ENCODE measurements around the gene NUDT3. TPM values are rescaled to one million over a fixed set of nuclear protein-coding genes. Genes with fewer than 3 reads are reported as not detected.

NUDT3 gene
- total RNA-seq, 6 experiments from 2014 or later: 14.5 to 22.7 (median 16.7) TPM

DNA sequence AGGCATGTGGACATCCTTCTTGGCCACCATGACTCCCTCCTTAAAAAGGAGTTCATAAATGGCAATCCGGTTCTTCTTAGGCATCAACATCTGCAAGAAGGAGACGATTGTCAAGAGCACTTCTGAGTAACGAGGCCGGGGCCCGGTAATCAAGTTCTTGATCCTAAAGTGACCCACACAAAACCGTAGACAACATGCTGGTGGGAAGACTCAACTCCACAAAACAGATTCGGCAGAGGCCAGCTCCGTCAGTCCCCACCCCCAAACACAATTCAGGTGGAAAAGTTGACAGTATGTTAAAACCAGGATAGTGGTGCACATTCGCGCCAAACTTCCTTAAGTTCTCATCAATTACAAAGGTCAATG, 32.6 kb upstream of the NUDT3 start:
- WGBS (ENCODE audit: insufficient coverage, low coverage, low lambda C conversion rate, missing lambda C conversion rate): 3% methylated on average over 10 of the region's 10 CpGs
- intact Hi-C loops (cut with DNase I): no loop called here
- H3K36me3 ChIP-seq: peaks cover 7 to 46% (median 35%) of the 10 kb centered on the region in 4 donors
- no peak for ATAC-seq
- H3K4me3 ChIP-seq: peak overlapping the region; percentile 72 to 88 (median 79)
- no peaks in the 10 kb centered on the region for H3K9me3 ChIP-seq
- H3K4me1 ChIP-seq: peaks cover 0 to 10% (median 4%) of the 10 kb centered on the region in 4 donors
- no peaks in the 10 kb centered on the region for H3K27me3 ChIP-seq
- no peak for DNase-seq
- H3K27ac ChIP-seq: peak overlapping the region; percentile 45 to 61 (median 58)
- no peak for TF ChIP-seq POLR2A (IDR thresholded peaks at IDR 0.05)
- TF ChIP-seq, protein P1, sequence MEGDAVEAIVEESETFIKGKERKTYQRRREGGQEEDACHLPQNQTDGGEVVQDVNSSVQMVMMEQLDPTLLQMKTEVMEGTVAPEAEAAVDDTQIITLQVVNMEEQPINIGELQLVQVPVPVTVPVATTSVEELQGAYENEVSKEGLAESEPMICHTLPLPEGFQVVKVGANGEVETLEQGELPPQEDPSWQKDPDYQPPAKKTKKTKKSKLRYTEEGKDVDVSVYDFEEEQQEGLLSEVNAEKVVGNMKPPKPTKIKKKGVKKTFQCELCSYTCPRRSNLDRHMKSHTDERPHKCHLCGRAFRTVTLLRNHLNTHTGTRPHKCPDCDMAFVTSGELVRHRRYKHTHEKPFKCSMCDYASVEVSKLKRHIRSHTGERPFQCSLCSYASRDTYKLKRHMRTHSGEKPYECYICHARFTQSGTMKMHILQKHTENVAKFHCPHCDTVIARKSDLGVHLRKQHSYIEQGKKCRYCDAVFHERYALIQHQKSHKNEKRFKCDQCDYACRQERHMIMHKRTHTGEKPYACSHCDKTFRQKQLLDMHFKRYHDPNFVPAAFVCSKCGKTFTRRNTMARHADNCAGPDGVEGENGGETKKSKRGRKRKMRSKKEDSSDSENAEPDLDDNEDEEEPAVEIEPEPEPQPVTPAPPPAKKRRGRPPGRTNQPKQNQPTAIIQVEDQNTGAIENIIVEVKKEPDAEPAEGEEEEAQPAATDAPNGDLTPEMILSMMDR (IDR thresholded peaks at IDR 0.05): no peak

DNA sequence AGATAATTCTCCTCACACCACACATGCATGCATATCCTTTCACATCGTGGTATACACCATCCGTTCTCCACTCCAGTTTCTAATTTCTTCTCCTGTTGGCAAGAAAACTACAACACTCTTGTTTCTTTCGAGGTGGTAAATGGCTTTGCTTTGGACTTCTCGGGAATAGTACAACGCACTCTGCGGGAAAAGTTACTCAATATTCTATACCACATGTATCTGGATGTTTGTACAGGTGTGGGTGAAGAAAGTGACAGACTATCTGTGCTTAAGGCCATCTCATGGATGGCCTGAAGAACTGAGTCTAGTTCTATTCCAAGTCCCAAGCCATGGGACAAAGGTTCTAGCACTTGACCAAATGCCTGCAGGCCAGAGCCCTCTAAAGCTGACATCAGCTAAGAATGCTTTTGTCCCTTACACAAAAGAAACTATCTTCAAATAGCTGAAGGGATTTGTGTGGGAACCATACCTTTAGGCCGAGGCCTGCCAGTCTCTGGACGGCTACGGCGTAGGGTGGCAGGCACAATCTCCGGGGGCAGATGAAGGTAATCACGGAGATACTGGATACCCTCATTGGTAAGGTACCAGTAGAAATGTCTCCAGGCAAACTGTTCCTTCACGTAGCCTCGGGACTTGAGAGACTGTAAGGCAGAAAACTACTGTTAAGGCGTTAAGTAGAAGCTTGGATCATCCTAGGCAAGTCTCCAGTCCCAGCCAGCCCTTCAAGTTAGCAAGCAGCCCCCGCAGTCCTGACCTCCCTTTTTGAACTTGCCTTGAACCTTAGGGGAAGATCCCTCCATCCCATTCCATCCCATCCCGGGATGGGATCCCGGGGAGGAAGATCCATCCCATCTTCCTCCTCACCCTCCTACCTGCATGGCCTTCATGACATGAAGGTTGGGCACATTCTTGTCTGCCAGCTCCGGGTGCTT, 32.0 kb upstream of the NUDT3 start:
- intact Hi-C loops (cut with DNase I): no loop called here
- 75% methylated on average over 9 of the region's 19 CpGs for WGBS (ENCODE audit: insufficient coverage, low coverage, low lambda C conversion rate, missing lambda C conversion rate)
- no peaks in the 10 kb centered on the region for H3K27me3 ChIP-seq
- DNase-seq (no peak), ATAC-seq (no peak)
- H3K4me1 ChIP-seq: peaks cover 0 to 14% (median 4%) of the 10 kb centered on the region in 4 donors
- H3K4me3 ChIP-seq: peak overlapping the region; percentile 72 to 88 (median 79)
- H3K27ac ChIP-seq: no peak overlapping the region
- no peaks in the 10 kb centered on the region for H3K9me3 ChIP-seq
- TF ChIP-seq, protein P1 (IDR thresholded peaks at IDR 0.05): no peak
- no peak for TF ChIP-seq POLR2A (IDR thresholded peaks at IDR 0.05)
- peaks cover 7 to 52% (median 42%) of the 10 kb centered on the region in 4 donors for H3K36me3 ChIP-seq

DNA sequence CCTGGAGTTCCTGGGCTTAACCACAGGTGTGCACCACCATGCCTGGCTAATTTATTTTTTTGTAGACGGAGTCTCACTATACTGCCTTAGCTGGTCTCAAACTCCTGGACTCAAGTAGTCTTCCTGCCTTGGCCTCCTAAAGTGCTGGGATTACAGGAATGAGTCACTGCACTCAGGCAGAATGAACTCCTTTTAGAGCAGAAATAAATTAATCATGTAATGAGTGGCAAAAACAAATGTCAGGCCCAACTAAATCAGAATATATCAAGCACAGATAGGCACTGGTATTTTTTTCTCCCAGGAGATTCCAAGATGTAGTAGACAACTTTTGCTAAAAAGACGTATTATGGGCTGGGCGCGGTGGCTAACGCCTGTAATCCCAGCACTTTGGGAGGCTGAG, 30.8 kb upstream of the NUDT3 start:
- H3K4me3 ChIP-seq: no peak overlapping the region
- peaks cover 13 to 64% (median 51%) of the 10 kb centered on the region in 4 donors for H3K36me3 ChIP-seq
- H3K27ac ChIP-seq: no peak overlapping the region
- intact Hi-C loops (cut with DNase I): no loop called here
- no peaks in the 10 kb centered on the region for H3K27me3 ChIP-seq
- TF ChIP-seq, protein P1 (IDR thresholded peaks at IDR 0.05): no peak
- no peak for TF ChIP-seq POLR2A (IDR thresholded peaks at IDR 0.05)
- H3K9me3 ChIP-seq: no peaks in the 10 kb centered on the region
- no peak for DNase-seq
- peaks cover 0 to 15% (median 4%) of the 10 kb centered on the region in 4 donors for H3K4me1 ChIP-seq
- WGBS (ENCODE audit: insufficient coverage, low coverage, low lambda C conversion rate, missing lambda C conversion rate): 100% methylated on average over 2 of the region's 5 CpGs
- ATAC-seq: no peak

DNA sequence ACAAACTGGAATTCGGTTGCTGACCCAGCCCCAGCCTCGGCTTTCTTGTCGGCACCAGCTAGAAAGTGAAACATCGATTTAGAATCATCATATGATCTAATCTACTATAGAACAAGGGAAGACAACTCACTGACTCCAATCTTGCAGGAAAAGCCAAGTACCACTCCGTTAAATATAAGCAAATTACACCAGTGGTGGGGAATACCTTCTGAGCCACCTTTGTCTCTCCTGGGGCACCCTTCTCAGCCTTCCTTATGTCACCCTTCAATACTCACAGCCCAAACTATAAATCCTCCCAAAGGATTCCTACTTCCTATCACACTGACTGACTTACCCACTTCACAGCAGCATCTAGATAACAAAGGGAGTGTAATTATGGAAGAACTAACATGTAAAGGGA, 25.9 kb upstream of the NUDT3 start:
- peaks cover 20 to 64% (median 53%) of the 10 kb centered on the region in 4 donors for H3K36me3 ChIP-seq
- no peak overlapping the region for H3K4me3 ChIP-seq
- no peaks in the 10 kb centered on the region for H3K9me3 ChIP-seq
- H3K27ac ChIP-seq: no peak overlapping the region
- H3K27me3 ChIP-seq: no peaks in the 10 kb centered on the region
- no peak for TF ChIP-seq POLR2A (IDR thresholded peaks at IDR 0.05)
- TF ChIP-seq, protein P1 (IDR thresholded peaks at IDR 0.05): no peak
- WGBS (ENCODE audit: insufficient coverage, low coverage, low lambda C conversion rate, missing lambda C conversion rate): 78% methylated on average over 5 of the region's 5 CpGs
- ATAC-seq: no peak
- H3K4me1 ChIP-seq: peaks cover 0 to 29% (median 11%) of the 10 kb centered on the region in 4 donors
- intact Hi-C loops (cut with DNase I): loop anchor here (5.0 to 10.0 kb wide), 3 partner anchors 171 to 224 kb away; partner anchors contain the start of gene SMIM29 (in 2 of the 2)
- DNase-seq: no peak
